Measurements from ENCODE around the gene LSS. TPM values are rescaled to one million over a fixed set of nuclear protein-coding genes. Genes with fewer than 3 reads are reported as not detected.

The LSS gene
- polyA plus RNA-seq, 1 donor (not counting 4 experiments of a cell fraction or from before 2014, with no cell fraction given): 105 TPM

DNA sequence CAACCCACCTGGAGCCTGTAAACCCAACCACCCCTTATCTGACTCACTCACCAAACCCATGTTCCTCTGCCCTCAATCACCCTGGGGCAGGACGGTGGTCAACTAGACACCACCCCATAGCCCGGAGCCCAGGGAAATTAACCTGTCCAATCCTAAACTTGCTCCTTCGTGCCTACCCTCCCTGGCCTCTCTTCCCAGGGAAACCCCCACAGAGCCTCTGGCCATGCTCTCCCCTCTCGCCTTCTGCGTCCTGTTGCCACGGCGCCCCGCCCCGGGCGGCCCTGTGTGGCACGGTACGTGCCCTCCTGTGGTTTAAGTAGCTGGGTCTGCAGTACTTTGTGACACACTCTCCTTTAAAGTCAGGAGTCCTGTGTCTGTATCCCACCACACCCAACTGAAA lies 69.2 kb downstream of the LSS start:
- H3K4me3 ChIP-seq (ENCODE audit: control insufficient read depth in 2 of 3, extremely low read depth in 1 of 3, insufficient read depth in 2 of 3, low read depth in 1 of 3, low read length in 3 of 3): no peak overlapping the region
- dilution Hi-C loops (cut with MboI; ENCODE audit: extremely low pct_ligation_motif_present, low sequenced_read_pairs): no loop called here
- H3K79me2 ChIP-seq (ENCODE audit: control insufficient read depth, insufficient read depth, low read length): no peaks in the 10 kb centered on the region
- H3K9me1 ChIP-seq (ENCODE audit: control insufficient read depth, extremely low read depth, insufficient read depth, low read length): no peaks in the 10 kb centered on the region
- no peaks in the 10 kb centered on the region for H3K36me3 ChIP-seq (ENCODE audit: control insufficient read depth in 2 of 2, extremely low read depth in 1 of 2, insufficient read depth in 2 of 2, low read length in 2 of 2)
- H3K9ac ChIP-seq (ENCODE audit: control insufficient read depth, extremely low read depth, insufficient read depth, low read length): no peak overlapping the region
- FAIRE-seq (no peak), DNase-seq (ENCODE audit: low read depth, low spot score) (no peak)
- H3K27ac ChIP-seq (ENCODE audit: control insufficient read depth, insufficient read depth, low read length): no peak overlapping the region
- TF ChIP-seq, protein P1, sequence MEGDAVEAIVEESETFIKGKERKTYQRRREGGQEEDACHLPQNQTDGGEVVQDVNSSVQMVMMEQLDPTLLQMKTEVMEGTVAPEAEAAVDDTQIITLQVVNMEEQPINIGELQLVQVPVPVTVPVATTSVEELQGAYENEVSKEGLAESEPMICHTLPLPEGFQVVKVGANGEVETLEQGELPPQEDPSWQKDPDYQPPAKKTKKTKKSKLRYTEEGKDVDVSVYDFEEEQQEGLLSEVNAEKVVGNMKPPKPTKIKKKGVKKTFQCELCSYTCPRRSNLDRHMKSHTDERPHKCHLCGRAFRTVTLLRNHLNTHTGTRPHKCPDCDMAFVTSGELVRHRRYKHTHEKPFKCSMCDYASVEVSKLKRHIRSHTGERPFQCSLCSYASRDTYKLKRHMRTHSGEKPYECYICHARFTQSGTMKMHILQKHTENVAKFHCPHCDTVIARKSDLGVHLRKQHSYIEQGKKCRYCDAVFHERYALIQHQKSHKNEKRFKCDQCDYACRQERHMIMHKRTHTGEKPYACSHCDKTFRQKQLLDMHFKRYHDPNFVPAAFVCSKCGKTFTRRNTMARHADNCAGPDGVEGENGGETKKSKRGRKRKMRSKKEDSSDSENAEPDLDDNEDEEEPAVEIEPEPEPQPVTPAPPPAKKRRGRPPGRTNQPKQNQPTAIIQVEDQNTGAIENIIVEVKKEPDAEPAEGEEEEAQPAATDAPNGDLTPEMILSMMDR (optimal IDR thresholded peaks at IDR 0.05 in 1 of 3, IDR thresholded peaks at IDR 0.05 in 1 of 3, conservative IDR thresholded peaks at IDR 0.05 in 1 of 3; ENCODE audit: extremely low read depth in 1 of 3, insufficient read depth in 2 of 3, low read length in 3 of 3): no peak
- TF ChIP-seq EZH2 (IDR thresholded peaks at IDR 0.05; ENCODE audit: low read length): no peak
- H3K27me3 ChIP-seq (ENCODE audit: control insufficient read depth, extremely low read depth, insufficient read depth, low read length): peaks cover 14% of the 10 kb centered on the region
- H3K4me1 ChIP-seq (ENCODE audit: control insufficient read depth, extremely low read depth, insufficient read depth, low read length): no peaks in the 10 kb centered on the region
- H3K4me2 ChIP-seq (ENCODE audit: control insufficient read depth, extremely low read depth, insufficient read depth, low read depth, low read length): no peak overlapping the region
- no peaks in the 10 kb centered on the region for H3K9me3 ChIP-seq (ENCODE audit: control insufficient read depth, low read depth, low read length)
- no peak overlapping the region for H2AFZ ChIP-seq (ENCODE audit: control insufficient read depth, low read length)
- no peaks in the 10 kb centered on the region for H4K20me1 ChIP-seq (ENCODE audit: control insufficient read depth, extremely low read depth, insufficient read depth, low read length)

GRCh38 chr21:46158666-46159300 lies 69.8 kb downstream of the LSS start:
- no peaks in the 10 kb centered on the region for H3K9me1 ChIP-seq (ENCODE audit: control insufficient read depth, extremely low read depth, insufficient read depth, low read length)

More at GRCh38 chr21:46158666-46159300, 69.8 kb downstream of the LSS start:
- no peak overlapping the region for H3K27ac ChIP-seq (ENCODE audit: control insufficient read depth, insufficient read depth, low read length)
- H4K20me1 ChIP-seq (ENCODE audit: control insufficient read depth, extremely low read depth, insufficient read depth, low read length): no peaks in the 10 kb centered on the region
- FAIRE-seq (no peak), DNase-seq (ENCODE audit: low read depth, low spot score) (no peak)
- H3K4me2 ChIP-seq (ENCODE audit: control insufficient read depth, extremely low read depth, insufficient read depth, low read depth, low read length): no peak overlapping the region
- H3K4me3 ChIP-seq (ENCODE audit: control insufficient read depth in 2 of 3, extremely low read depth in 1 of 3, insufficient read depth in 2 of 3, low read depth in 1 of 3, low read length in 3 of 3): no peak overlapping the region
- H3K27me3 ChIP-seq (ENCODE audit: control insufficient read depth, extremely low read depth, insufficient read depth, low read length): peaks cover 14% of the 10 kb centered on the region
- TF ChIP-seq, protein P1 (optimal IDR thresholded peaks at IDR 0.05 in 1 of 3, IDR thresholded peaks at IDR 0.05 in 1 of 3, conservative IDR thresholded peaks at IDR 0.05 in 1 of 3; ENCODE audit: extremely low read depth in 1 of 3, insufficient read depth in 2 of 3, low read length in 3 of 3): no peak
- TF ChIP-seq EZH2 (IDR thresholded peaks at IDR 0.05; ENCODE audit: low read length): no peak
- no peak overlapping the region for H2AFZ ChIP-seq (ENCODE audit: control insufficient read depth, low read length)
- no peaks in the 10 kb centered on the region for H3K79me2 ChIP-seq (ENCODE audit: control insufficient read depth, insufficient read depth, low read length)
- no peaks in the 10 kb centered on the region for H3K36me3 ChIP-seq (ENCODE audit: control insufficient read depth in 2 of 2, extremely low read depth in 1 of 2, insufficient read depth in 2 of 2, low read length in 2 of 2)
- H3K9ac ChIP-seq (ENCODE audit: control insufficient read depth, extremely low read depth, insufficient read depth, low read length): no peak overlapping the region
- dilution Hi-C loops (cut with MboI; ENCODE audit: extremely low pct_ligation_motif_present, low sequenced_read_pairs): no loop called here
- H3K9me3 ChIP-seq (ENCODE audit: control insufficient read depth, low read depth, low read length): no peaks in the 10 kb centered on the region
- H3K4me1 ChIP-seq (ENCODE audit: control insufficient read depth, extremely low read depth, insufficient read depth, low read length): no peaks in the 10 kb centered on the region
